HG02938 (cell line): ENCODE measurements around the gene FUZ.

Source experiments
- ATAC-seq: cut with Tn5 transposase; IDR thresholded peaks from one replicate; pipeline ENCODE4 v1.9.1; 2021; ENCODE audit warnings: mild to moderate bottlenecking, moderate library complexity; ENCODE audit not compliant: unreplicated experiment

The FUZ gene

GRCh38 chr19:49851456-49852259 is 38.6 kb upstream of the FUZ start:
- no peak for ATAC-seq

GRCh38 chr19:49850487-49851342 is 37.6 kb upstream of the FUZ start, which contains the start of gene PTOV1:
Gene PTOV1, plus strand, starts transcription at chr19:49851159.
- ATAC-seq: peak; percentile 71

- ATAC-seq: no peak
Measured at GRCh38 chr19:49850221-49850486, 37.1 kb upstream of the FUZ start.

GRCh38 chr19:49849433-49850220 is 36.5 kb upstream of the FUZ start:
- no peak for ATAC-seq

GRCh38 chr19:49848938-49849337 is 35.8 kb upstream of the FUZ start:
- ATAC-seq: no peak

- no peak for ATAC-seq
Measured at GRCh38 chr19:49847731-49848696, 34.9 kb upstream of the FUZ start.

GRCh38 chr19:49846408-49846807 is 33.3 kb upstream of the FUZ start:
- ATAC-seq: no peak

GRCh38 chr19:49845414-49845813 is 32.3 kb upstream of the FUZ start:
- ATAC-seq: no peak

GRCh38 chr19:49844138-49845095 is 31.3 kb upstream of the FUZ start:
- ATAC-seq: no peak

- no peak for ATAC-seq
Measured at GRCh38 chr19:49843265-49843664, 30.2 kb upstream of the FUZ start.

GRCh38 chr19:49840736-49841249 is 27.7 kb upstream of the FUZ start:
- no peak for ATAC-seq

GRCh38 chr19:49840321-49840720 is 27.2 kb upstream of the FUZ start:
- ATAC-seq: no peak

- no peak for ATAC-seq
Measured at GRCh38 chr19:49839713-49840112, 26.6 kb upstream of the FUZ start.

- ATAC-seq: no peak
Measured at GRCh38 chr19:49838885-49839588, 25.9 kb upstream of the FUZ start.

- no peak for ATAC-seq
Measured at GRCh38 chr19:49837425-49837824, 24.3 kb upstream of the FUZ start.

- ATAC-seq: no peak
Measured at GRCh38 chr19:49837009-49837310, 23.9 kb upstream of the FUZ start.

- ATAC-seq: no peak
Measured at GRCh38 chr19:49836176-49837008, 23.3 kb upstream of the FUZ start.

- ATAC-seq: no peak
Measured at GRCh38 chr19:49835562-49835961, 22.5 kb upstream of the FUZ start.
